Keratinocyte (primary cell): ENCODE measurements around the gene RAB3GAP2. TPM values are rescaled to one million over a fixed set of nuclear protein-coding genes. Genes with fewer than 3 reads are reported as not detected.

ENCODE experiments used
- DNase-seq: peaks from one replicate; pipeline ENCODE4 v3.0.0-alpha.2; 2011; ENCODE audit warnings: low read depth, missing footprints, low spot score
- FAIRE-seq: peaks from 2 replicates; lab custom pipeline; 2011; peaks lifted over from hg19 to GRCh38; lab: Jason Lieb, UNC
- H2AFZ ChIP-seq: 2 replicates; pipeline ENCODE4 v1.6.0; 2012; ENCODE audit warnings: low read length, control low read depth, inconsistent platforms; ENCODE audit not compliant: control insufficient read depth
- H3K27ac ChIP-seq: 2 replicates; pipeline ENCODE4 v1.5.1; 2011; ENCODE audit warnings: low read length; ENCODE audit not compliant: control insufficient read depth, insufficient read depth
- H3K27me3 ChIP-seq: 3 replicates; pipeline ENCODE4 v1.6.0; 2011; ENCODE audit warnings: low read length; ENCODE audit not compliant: control insufficient read depth, insufficient read depth; ENCODE audit errors: extremely low read depth
- H3K36me3 ChIP-seq, 2 experiments: 2 replicates in 1 of 2; 3 replicates in 1 of 2; pipeline ENCODE4 v1.5.1; 2011; ENCODE audit warnings: low read length in 2 of 2, mild to moderate bottlenecking in 1 of 2; ENCODE audit not compliant: control insufficient read depth in 2 of 2, insufficient read depth in 2 of 2; ENCODE audit errors: extremely low read depth in 1 of 2
- H3K4me1 ChIP-seq: 3 replicates; pipeline ENCODE4 v1.5.1; 2011; ENCODE audit warnings: low read length; ENCODE audit not compliant: control insufficient read depth, insufficient read depth; ENCODE audit errors: extremely low read depth
- H3K4me2 ChIP-seq: 3 replicates; pipeline ENCODE4 v1.6.0; 2011; ENCODE audit warnings: low read depth, low read length; ENCODE audit not compliant: control insufficient read depth, insufficient read depth; ENCODE audit errors: extremely low read depth
- H3K4me3 ChIP-seq, 3 experiments: fragments of 200-600 bp in 1 of 3; sonication (generic) in 1 of 3; 2 replicates in 2 of 3; 3 replicates in 1 of 3; pipeline ENCODE4 v1.5.1; 2011 to 2016; ENCODE audit warnings: low read length in 3 of 3, mild to moderate bottlenecking in 3 of 3, control low read depth in 2 of 3, inconsistent platforms in 1 of 3, low read depth in 1 of 3, mixed read lengths in 1 of 3, mixed run types in 1 of 3, moderate library complexity in 1 of 3; ENCODE audit not compliant: control insufficient read depth in 2 of 3, insufficient read depth in 2 of 3; ENCODE audit errors: extremely low read depth in 1 of 3
- H3K79me2 ChIP-seq: 2 replicates; pipeline ENCODE4 v1.6.0; 2012; ENCODE audit warnings: low read length; ENCODE audit not compliant: control insufficient read depth, insufficient read depth
- H3K9ac ChIP-seq: 3 replicates; pipeline ENCODE4 v1.6.0; 2011; ENCODE audit warnings: low read length; ENCODE audit not compliant: control insufficient read depth, insufficient read depth; ENCODE audit errors: extremely low read depth
- H3K9me1 ChIP-seq: 3 replicates; pipeline ENCODE4 v1.6.0; 2011; ENCODE audit warnings: low read length; ENCODE audit not compliant: control insufficient read depth, insufficient read depth; ENCODE audit errors: extremely low read depth
- H3K9me3 ChIP-seq: 2 replicates; pipeline ENCODE4 v1.5.1; 2012; ENCODE audit warnings: low read depth, low read length; ENCODE audit not compliant: control insufficient read depth
- H4K20me1 ChIP-seq: 3 replicates; pipeline ENCODE4 v1.6.0; 2011; ENCODE audit warnings: low read length; ENCODE audit not compliant: control insufficient read depth, insufficient read depth; ENCODE audit errors: extremely low read depth
- EZH2 ChIP-seq: IDR thresholded peaks from one replicate; pipeline ENCODE4 v1.6.1; 2012; ENCODE audit warnings: inconsistent platforms, mild to moderate bottlenecking, low read length, moderate library complexity
- dilution Hi-C: fragments of 300-500 bp; cut with MboI; formaldehyde crosslinking; loops from one replicate; pipeline ENCODE4 v1.7.0; 2020; ENCODE audit warnings: low sequenced_read_pairs; ENCODE audit not compliant: extremely low pct_ligation_motif_present
- polyA plus RNA-seq, 5 experiments: library from polyadenylated mRNA; depleted of rRNA in 3 of 5; stranded (reverse) in 3 of 5; stranded (forward) in 1 of 5; unstranded in 1 of 5; fragments of >200 nt; gene quantifications; 1 replicate in 1 of 5; 2 replicates in 3 of 5; 3 replicates in 1 of 5; pipeline versions ENCODE4 v1.2.1 to v1.2.3, GENCODE V29; 2011 to 2012; ENCODE audit warnings: missing spikeins in 2 of 5, low read depth in 1 of 5, low replicate concordance in 1 of 5
- TF ChIP-seq, protein P1 (sequence below), 3 experiments: IDR thresholded peaks in 1 of 3; conservative IDR thresholded peaks in 1 of 3; optimal IDR thresholded peaks in 1 of 3; 2 replicates in 2 of 3; 3 replicates in 1 of 3; pipeline versions ENCODE3 to v1.5.1; 2011; ENCODE audit warnings: low read length in 3 of 3, mild to moderate bottlenecking in 3 of 3, moderate library complexity in 2 of 3, control low read depth in 1 of 3, inconsistent platforms in 1 of 3; ENCODE audit not compliant: insufficient read depth in 2 of 3; ENCODE audit errors: extremely low read depth in 1 of 3

Gene RAB3GAP2
- polyA plus RNA-seq, 1 donor (not counting 4 experiments of a cell fraction or from before 2014, with no cell fraction given): 44.4 TPM

DNA sequence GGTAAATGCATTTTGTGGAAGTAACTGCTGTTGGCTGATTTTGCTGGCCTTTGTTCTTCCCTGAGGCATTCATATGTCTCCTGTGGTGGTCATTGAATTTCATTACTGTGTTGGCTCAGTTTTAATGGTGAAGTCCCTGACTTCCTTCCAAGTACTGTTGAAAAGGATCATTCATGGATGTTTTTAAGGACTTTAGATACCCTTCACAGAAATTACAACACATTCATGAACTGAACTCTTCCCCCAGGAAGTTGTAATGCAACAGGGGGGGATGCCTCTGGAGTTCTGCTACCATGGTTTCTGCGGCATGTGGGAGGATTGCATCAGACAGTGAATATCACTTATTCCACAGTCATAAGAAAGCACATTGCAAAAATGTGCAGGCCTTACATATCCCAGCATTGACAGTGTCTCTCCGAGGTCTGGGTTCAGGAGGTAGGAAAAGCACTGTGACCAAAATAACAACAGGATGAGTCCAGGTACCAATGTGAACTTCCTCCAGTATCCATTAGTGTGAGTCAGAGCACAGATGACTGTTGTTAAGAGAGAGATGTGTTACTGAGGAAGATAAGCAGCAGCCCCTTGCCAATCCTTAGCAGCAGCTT lies 2.1 kb upstream of the RAB3GAP2 start:
- Histone ChIP-seq H3K36me3 (peaks cover 0 to 2% of the 10 kb centered on the region in 2 experiments), H3K4me1 (peaks cover 19% of the 10 kb centered on the region), H3K9me3 (no peaks in the 10 kb centered on the region), H3K27ac (no peak overlapping the region), H3K4me2 (no peak overlapping the region), H4K20me1 (no peaks in the 10 kb centered on the region), H3K9ac (no peak overlapping the region), H3K27me3 (no peaks in the 10 kb centered on the region), H3K79me2 (peaks cover 27% of the 10 kb centered on the region), H2AFZ (no peak overlapping the region), H3K4me3 (no peak overlapping the region), H3K9me1 (no peaks in the 10 kb centered on the region)
- DNase-seq (no peak), FAIRE-seq (no peak)
- dilution Hi-C loops: no loop called here
- TF ChIP-seq, protein P1, sequence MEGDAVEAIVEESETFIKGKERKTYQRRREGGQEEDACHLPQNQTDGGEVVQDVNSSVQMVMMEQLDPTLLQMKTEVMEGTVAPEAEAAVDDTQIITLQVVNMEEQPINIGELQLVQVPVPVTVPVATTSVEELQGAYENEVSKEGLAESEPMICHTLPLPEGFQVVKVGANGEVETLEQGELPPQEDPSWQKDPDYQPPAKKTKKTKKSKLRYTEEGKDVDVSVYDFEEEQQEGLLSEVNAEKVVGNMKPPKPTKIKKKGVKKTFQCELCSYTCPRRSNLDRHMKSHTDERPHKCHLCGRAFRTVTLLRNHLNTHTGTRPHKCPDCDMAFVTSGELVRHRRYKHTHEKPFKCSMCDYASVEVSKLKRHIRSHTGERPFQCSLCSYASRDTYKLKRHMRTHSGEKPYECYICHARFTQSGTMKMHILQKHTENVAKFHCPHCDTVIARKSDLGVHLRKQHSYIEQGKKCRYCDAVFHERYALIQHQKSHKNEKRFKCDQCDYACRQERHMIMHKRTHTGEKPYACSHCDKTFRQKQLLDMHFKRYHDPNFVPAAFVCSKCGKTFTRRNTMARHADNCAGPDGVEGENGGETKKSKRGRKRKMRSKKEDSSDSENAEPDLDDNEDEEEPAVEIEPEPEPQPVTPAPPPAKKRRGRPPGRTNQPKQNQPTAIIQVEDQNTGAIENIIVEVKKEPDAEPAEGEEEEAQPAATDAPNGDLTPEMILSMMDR (optimal IDR thresholded peaks at IDR 0.05 in 1 of 3, IDR thresholded peaks at IDR 0.05 in 1 of 3, conservative IDR thresholded peaks at IDR 0.05 in 1 of 3; ENCODE audit: extremely low read depth in 1 of 3, insufficient read depth in 2 of 3, low read length in 3 of 3): no peak
- no peak for TF ChIP-seq EZH2

DNA sequence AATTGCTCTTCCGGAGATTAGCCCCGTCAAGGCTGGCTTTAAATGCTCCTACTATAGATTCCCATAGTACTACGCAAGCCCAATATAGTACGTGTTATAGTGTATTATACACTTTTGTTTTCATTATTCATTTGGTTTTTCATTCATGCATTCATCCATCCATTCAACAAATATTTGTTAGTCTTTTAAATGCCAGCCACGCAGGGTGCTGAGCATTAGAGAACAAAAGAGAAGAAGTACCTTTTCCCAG lies 513 bp upstream of the RAB3GAP2 start:
- DNase-seq: no peak
- Histone ChIP-seq H3K9ac (peak overlapping the region; percentile 91), H3K4me1 (peaks cover 19% of the 10 kb centered on the region), H3K9me1 (no peaks in the 10 kb centered on the region), H3K79me2 (peaks cover 40% of the 10 kb centered on the region), H3K4me2 (peak overlapping the region; percentile 85), H3K36me3 (peaks cover 2 to 5% of the 10 kb centered on the region in 2 experiments), H3K4me3 (peak overlapping the region; percentile 66 to 96 (median 84)), H3K9me3 (no peaks in the 10 kb centered on the region), H4K20me1 (no peaks in the 10 kb centered on the region), H3K27me3 (no peaks in the 10 kb centered on the region), H2AFZ (peak overlapping the region; percentile 82), H3K27ac (peak overlapping the region; percentile 82)
- no peak for FAIRE-seq
- TF ChIP-seq, protein P1 (optimal IDR thresholded peaks at IDR 0.05 in 1 of 3, IDR thresholded peaks at IDR 0.05 in 1 of 3, conservative IDR thresholded peaks at IDR 0.05 in 1 of 3; ENCODE audit: extremely low read depth in 1 of 3, insufficient read depth in 2 of 3, low read length in 3 of 3): no peak
- no peak for TF ChIP-seq EZH2
- dilution Hi-C loops: no loop called here
